ENCODE data around the gene SEZ6L2.

GRCh38 chr16:29910819-29911675, 11.7 kb upstream of the SEZ6L2 start:
- TF ChIP-seq CTCF (IDR thresholded peaks at IDR 0.05) (no peak), POLR2AphosphoS5 (IDR thresholded peaks at IDR 0.05) (no peak), POLR2A (IDR thresholded peaks at IDR 0.05) (no peak)

Measured in breast epithelium (tissue), 3 donors.